Activated naive CD8-positive, alpha-beta T cell treated with anti-CD3 and anti-CD28 coated beads, Interleukin-2, amount 50 U/mL, for 16 hours (primary cell): ENCODE data around the gene PAF1.

Experiments used
- DNase-seq: peaks from one replicate; pipeline ENCODE4 v3.0.0-alpha.2; 2020; ENCODE audit warnings: low read depth, low spot score

PAF1 gene

DNA sequence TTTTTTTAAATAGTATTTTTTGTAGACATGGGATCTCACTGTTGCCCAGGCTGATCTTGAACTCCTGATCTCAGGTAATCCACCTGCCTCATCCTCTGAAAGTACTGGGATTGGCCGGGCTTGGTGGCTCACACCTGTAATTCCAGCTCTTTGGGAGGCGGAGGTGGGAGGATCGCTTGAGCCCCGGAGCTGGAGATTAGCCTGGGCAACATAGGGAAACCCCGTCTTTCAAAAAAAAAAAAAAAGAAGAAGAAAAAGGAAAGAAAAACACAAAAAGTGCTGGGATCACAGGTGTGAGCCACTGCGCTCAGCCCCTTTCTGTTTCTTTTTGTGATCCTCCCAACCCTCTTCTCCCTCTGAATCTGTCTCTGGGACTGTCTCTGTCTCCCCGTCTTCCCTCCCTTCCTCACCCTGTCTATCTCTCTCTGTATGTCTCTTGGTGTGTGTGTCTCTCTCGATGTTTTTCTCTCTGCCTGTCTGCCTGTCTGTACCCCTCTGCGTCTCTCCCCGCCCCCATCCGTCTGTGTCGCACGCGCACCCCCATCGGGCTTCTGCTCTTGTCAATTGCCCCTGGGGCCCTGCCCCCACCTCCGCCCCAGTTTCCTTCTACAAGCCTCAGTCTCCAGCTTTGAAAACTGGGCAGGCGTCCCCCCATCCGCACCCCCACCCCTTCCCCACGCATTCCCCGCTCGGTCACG, 15.2 kb upstream of the PAF1 start:
- peak; percentile 66 for DNase-seq

DNA sequence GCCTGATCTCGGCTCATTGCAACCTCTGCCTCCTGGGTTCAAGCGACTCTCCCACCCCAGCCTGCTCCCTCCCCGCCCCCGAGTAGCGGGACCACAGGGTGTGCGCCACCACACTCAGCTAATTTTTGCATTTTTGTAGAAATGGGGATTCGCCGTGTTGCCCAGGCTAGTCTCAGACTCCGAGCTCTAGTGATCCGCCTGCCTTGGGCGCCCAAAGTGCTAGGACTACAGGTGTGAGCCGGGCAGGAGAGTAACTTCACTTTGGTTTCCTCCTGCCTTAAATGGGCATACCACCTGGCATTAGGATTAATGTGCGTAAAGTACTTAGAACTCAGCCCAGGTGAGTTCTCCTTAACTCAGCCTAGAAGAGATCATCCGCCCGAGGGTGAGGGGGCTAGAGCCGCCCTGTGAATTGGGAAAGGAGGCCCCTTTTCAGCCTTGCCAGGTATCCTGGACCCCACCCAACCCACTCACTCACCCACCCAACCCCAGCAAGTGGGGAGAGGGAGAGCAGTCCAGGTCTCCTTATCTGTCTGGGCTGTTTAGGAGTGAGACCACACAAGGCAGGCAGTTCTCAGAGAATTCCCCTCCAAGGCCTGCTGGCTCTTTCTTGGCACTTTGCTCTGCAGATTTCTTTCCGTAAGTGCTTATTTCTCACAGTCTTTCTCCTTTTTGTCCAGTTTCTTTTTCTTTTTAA, 14.5 kb upstream of the PAF1 start:
- DNase-seq = no peak

DNA sequence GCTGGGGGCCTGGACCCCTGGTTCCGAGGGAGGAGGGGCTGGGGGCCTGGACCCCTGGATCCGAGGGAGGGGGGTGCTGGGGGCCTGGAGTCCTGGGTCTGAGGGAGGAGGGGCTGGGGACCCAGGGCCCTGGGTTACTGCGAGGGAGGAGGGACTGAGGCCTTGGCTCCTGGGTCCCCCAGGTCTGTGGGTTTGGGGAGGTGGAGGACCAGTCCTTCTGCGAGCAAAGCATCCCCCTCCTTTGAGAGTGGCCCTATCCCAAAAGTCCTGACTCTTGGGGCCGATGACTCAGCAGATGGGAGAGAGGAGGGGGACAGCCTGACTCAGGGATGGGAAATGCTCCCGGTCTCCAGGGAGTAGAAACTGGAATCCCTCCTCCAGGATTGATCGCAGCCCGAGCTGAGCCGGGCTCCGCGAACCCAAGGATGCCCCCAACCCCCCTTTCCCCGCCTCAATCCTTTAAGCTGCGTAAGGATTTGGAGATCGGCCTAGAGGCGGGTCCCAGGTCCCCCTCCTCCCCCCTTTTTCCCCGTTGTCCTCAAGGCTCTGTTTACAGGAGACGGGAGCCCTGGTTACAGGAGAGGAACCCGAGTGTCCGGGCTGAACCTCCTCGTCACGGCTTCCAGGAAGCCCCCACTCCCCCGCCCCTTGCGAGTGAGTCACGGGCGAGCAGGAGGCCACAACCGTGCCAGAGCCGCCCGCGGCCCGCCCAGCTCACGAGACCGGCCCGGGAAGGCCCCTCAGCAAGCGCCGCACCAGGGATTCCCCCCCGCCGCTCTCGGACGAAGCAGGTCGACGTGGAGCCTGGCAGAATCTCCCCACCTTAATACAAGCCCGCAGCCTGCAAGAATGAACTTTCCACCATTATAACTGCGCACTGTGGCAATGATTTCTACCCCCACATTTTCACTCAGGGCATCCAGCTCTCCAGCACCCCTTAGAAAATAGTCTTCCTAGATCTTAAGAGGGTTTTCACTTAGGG, 12.7 kb upstream of the PAF1 start:
- peak; percentile 87 for DNase-seq

DNA sequence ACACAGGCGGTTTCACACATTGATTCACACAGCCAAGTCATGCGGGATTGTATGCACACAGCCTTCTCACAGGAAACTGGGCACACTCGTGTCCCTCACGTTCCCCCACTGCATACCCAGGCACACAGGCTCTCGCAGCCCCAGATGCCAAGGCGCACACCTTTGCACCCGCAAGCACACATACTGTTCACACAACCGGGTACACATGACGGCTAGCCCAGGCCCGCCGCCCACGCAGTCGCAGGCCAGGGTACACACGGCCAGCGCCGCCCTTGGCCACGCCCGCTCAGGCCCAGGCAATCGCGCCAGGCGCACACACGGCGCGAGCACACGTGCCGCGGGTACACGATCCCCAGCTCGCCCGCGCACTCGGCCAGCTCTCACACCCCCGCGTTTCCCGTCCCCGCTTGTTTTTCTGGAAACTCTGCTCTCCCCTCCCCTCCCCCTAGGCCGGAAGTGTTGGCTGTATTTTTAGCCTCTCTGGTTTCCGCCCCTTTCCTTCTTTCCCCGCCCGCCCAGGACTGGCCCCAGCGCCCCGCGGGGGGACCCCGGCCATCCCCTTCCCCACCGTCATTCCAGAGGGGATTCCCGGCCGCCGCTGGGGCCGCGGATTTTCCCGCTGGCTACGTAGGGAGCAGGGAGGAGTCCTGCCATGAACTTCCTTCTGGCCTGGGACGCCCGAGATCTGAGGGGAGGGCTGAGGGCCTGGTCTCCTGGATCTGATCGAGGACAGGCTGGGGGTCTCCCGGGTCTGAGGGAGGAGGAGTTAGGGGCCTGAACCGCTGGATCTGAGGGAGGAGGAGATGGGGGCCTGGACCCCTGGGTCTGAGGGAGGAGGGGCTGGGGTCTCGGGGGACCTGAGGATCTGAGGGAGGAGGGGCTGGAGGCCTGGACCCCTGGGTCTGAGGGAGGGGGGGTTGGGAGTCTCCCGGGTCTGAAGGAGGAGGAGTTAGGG, 11.7 kb upstream of the PAF1 start:
- DNase-seq = peak; percentile 68

DNA sequence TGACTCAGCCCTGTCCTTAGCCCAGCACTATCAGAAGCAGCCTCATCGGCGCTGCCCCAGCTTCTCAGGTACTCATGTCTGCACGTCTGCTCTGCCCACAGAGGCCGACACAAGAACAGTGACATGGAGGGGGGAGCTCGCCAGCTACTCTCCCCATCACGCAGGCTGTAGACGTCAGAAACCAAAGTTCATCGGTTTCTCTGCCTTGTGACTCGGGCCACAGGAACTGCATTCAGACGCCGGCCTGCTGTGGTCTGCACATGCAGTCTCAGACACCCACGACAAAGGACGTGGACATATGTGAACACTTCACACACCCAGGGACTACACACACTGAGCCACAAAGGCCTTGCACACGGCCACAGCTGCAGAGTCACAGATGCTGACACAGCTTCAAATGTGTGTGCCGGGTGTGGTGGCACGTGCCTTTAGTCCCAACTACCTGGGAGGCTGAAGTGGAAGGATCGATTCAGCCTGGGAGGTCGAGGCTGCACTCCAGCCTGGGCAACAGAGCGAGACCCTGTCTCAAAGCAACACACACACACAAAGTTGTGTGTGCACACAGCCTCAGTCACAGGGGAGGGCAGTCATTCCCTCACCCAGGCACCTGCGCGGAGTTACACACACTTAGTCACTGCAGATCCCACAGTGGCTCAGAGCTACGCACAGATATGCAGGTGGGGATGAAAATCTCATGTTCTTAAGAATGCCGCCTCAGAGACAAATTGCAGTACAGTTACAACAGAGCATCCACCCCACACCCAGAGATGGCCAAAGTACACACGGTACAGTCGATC, 10.8 kb upstream of the PAF1 start:
- peak; percentile 38 for DNase-seq

DNA sequence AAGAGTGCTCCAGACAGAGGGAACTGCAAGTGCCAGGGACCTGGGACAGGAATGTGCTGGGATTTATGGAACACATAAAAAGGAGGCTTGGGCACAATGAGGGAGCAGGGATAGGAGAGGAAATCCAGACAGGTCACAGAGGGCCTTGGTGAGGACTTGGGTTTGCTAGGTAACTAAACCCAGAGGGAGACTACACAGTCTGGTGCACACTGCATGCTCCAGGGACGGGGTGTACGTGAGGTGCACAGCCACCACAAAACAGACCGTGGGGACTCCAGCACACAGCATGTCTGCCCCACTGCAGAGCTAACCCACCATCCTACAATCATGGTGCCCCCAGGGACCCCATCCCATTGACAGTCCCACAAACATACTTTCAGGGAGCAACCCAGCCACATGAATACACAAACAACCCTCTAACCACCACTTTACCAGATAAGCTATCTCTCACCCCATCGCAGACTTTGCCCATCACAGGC, 10.2 kb upstream of the PAF1 start:
- DNase-seq = no peak

DNA sequence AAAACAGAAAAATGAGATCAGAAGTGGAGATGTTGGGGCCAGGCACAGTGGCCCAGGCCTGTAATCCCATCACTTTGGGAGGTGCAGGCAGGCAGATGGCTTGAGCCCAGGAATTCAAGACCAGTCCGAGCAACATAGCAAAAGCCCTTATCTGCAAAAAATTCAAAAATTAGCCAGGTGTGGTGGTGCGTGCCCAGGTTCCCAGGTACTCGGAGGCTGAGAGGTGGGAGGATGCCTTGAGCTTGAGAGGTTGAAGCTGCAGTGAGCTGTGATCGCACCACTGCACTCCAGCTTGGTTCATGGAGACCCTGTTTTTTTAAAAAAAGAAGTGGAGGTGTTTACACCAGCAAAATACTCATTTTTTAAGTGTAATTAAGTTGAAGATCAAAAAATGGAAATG, 9.2 kb upstream of the PAF1 start:
- DNase-seq = no peak

DNA sequence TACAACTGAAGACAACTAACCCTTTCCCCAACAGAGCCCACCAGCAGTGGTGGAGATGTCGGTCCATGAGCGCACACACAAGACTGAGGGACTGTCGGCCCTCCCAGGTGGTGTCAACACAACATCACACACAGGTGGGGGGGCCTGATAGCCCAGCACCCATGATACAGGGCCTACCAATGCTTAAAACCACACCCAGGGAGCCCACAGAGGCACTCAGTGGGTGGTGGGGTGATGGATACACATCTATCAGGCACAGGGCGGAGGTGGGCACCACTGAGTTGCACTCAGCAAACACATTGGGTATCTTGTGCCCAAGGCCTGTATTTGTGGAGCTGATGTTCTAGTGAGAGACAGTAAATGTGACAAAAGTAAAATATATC, 8.8 kb upstream of the PAF1 start:
- no peak for DNase-seq

DNA sequence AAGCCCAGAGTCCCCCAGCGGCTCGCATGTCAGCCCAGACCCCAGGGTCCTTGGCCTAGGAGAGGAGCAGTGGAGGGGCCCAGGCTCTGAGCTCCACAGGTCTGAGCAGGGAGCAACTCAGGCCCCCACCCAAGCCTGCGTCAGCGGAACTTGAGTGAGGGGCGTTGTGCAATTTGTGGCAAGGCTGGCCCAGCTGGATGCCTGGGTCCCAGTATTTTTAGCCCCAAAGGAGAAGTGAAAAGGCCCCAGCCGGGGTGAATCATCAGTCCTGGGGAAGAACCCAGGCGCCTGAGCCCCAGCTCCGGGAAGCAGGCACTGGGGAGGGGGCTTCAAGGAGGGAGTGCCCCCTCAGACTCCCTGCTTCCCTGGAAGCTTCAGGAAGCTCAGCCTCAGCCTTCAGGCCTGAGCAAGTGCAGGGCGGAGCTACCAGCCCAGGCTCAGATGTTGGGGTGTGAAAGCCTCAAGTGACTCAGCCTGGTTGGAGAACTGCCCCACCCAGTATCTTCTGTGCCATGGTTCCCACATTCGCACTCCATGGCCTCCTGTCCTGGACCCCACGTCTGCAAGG, 7.5 kb upstream of the PAF1 start:
- DNase-seq = no peak

DNA sequence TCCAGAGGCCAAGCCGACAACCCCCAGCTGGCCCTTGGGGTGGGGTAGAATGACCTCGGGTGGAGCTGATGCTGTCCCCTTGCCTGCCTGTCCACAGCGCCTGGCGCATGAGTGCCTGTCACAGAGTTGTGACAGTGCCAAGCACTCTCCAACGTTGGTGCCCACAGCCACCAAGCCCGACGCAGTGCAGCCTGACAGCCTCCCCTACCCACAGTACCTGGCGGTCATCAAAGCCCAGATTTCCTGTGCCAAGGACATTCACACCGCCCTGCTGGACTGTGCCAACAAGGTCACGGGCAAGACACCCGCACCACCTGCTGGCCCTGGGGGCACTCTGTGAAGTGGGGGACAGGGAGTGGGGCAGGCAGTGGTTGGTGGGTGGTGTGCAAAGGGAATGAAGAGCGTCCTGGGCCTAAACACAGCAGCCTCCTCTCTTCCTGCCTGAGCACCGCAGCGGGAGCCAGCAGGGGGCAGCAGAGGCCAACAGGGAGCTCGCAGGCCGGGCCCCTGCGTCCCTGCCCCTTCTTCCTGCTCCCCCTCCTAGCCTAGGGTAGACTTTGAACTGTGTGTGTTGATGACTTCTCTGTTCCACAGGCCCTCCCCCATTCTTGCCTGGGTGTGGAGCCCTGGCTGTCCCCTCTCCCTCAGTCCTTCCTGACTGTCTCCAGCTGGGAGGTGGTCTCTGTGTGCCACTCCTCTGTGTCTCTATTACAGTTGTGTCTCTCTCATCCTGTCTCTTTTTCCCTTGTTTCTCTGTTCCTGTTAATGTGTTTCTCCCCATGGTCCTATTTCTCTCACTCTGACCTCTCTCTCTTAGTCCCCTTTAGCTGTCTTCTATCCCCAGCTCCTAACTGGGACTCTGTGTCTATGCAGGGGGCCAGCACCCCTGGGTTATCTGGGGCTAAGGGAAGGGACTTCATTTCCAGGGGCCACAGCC, 6.7 kb upstream of the PAF1 start:
- peak; percentile 87 for DNase-seq

DNA sequence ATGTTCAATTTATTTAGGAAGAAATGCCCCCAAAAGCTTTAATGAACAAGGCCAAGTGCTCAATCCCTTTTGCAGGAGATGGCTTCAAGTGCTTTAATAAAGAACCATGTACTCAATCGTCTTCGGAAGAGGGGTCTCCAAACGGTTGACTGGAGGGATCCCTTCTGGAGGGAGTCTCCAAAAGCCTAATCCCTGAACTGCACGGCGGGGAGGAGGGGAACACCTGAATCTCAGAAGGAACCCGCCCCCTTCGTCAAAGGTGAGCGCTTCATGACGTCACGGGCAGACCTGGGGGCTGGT, 505 bp downstream of the PAF1 start:
- peak; percentile 46 for DNase-seq

DNA sequence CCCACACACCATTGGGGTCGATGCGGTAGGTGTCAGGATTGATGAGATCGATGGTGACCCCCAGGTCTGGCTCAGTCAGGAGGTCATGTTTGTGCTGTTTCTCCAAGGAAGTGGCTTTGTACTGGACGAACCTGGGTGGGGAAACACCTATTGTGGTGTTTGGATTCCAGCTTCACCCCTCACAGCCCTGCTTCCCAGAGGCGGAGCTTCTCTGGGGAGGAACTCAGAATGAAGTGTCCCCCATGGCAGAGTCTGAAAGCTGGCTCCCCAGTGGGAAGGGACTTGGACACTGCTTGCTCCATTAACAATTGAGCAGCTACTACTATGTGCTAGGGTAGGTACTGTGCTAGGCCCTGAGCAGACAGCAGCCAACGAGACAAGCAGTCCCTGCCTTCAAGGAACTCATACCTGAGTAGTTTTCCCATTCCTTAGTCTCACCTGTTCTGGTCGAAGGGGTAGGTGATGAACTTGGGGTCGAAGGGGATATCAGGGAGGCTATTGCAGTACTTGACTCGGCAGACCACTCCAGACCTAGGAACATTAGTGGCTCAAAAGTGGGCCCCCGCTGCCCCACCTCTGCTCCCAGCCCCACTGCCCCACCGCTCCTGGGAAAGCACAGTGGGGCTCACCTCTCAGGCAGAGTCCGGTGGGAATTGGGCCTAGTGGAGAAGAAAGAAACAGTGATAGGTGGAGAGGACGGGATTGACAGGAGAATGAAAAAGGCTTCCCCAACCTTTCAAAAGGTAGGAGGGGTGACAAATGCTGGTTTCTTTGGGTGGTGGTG, 1.1 kb downstream of the PAF1 start:
- no peak for DNase-seq

DNA sequence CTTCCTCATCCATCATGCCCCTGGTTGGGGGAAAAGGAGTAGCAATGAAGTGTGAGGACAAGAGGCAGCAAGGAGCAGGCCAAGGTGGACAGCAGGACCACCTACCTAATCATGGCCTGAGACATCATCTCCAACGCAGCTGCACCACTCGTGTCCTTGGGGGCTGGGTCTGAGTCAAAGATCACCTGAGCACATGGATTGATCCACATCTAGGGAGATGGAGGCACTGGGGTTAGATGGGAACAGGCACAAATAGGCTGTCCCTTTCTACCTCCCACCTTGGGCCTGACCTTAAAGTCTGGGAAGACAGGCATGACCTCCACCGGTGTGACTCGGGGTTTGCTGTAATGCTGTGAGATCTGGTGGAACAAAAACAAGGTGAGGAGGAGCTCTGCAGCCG, 2.2 kb downstream of the PAF1 start:
- no peak for DNase-seq

DNA sequence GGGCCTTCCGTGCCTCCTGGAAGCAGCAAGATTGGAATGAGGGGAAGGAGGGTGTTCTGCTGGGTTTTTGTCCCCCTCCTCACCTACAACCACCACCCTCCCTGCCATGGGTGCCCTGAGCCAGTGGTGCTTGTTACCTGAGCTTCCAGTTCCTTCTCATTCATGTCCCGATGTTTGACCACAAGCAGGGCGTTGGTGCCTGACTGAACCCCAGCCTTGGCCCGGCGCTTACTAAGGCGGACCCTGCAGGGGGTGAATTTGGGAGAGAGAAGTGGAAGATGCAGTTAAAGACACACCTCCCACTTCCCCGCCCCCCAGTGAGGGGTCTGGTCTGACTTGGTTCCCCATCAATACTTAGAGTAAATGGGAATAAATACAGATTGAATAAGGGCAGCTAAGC, 4.3 kb downstream of the PAF1 start:
- DNase-seq = no peak

DNA sequence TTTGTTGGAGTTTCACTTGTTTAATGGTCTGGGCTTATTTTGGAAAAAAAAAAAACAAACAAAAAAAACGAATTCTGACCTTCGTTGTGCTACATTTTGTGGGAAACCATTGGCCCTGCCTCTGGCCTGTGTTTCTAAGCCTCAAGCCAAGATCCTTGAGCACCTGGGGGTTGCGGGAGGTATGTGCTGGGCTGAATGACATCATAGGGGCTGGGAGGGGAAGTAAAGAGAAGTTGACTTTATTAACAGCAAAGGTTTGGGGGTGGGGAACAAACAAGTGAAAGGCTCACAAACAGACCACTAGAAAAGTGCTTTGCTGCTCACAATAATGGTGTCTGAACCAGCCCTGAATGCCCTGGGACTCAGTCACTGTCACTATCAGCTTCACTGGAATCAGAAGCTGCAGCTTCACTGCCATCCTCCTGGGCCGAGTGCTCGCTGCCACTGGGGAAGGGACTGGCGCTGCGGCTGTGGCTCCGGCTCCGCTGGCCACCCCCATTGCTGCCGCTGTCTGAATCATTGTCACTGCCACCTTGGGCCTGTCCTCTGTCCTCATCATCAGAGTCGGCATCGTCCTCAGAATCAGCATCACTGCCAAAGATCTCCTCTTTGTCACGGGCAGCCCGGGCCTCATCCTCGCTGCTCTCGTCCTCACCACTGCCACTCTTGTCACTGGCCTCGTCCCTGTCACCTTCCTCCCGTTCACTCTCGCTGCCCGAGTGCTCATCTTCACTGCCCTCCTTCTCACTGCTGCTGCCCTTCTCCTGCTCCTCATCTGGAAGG, 5.1 kb downstream of the PAF1 start:
- DNase-seq = no peak

DNA sequence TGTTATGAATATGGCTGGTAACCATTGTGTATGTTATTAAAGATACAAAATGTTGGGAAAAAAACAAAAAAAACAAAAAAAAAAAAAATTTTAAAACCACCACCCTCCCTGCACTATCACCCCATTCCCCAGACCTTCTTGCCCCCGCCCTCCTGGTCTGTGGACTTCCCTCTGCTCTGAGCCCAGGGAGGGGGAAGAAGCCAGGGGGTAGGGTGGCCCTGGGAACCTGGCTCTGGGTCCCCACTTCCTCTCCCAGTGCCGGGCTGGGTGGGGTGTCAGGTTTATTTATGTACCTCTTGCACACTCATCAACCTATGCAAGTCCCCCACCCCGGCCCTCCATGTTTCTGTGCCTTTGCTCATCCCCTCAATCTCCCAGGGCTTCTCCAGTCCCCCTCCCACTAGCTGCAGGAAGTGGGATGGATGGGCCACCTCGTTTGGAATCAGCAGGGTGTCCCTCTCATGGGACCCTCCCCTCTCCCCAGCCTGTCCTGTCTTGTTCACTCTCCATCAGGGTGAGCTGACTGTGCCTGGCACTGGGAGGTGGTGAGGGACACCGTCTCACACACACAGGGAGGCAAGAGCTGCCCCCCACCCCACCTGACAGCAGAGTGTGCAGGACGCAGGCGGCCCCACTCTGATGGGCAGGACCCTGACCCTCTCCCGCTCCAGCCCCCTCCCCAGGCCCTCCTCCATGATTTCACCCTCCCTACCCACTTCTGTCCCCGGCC, 5.9 kb downstream of the PAF1 start:
- DNase-seq = no peak
